MCF 10A (cell line): ENCODE data around the gene CDK12. TPM values are rescaled to one million over a fixed set of nuclear protein-coding genes. Genes with fewer than 3 reads are reported as not detected.
A peak's percentile ranks its signal among the peaks of the same experiment; 100 is the strongest.
"Not testable (repeated sequence)": the region's sequence is repeated elsewhere in the genome, so short reads cannot be mapped to it uniquely, and the experiment has no call there.

Source experiments
- Bru-seq: library from RNA; stranded (reverse); fragments of 400-500 nt; gene quantifications from one replicate; lab custom pipeline; 2021; lab: Mats Ljungman, UMichigan
- BruChase-seq, 2 experiments: library from RNA; stranded (reverse); fragments of 400-500 nt; gene quantifications; one replicate each; lab custom pipeline; 2021; lab: Mats Ljungman, UMichigan
- BruUV-seq: library from RNA; stranded (reverse); fragments of 400-500 nt; replicated peaks from 2 replicates; lab custom pipeline; 2021; lab: Mats Ljungman, UMichigan
- CTCF ChIA-PET: fragments of 300-600 bp; sonication (Branson Sonifier 250); formaldehyde crosslinking; extraction: SDS; loops from one replicate; lab custom pipeline; 2021; ENCODE audit warnings: antibody characterized with exemption, inconsistent platforms; lab: Yijun Ruan, JAX
- POLR2A ChIA-PET: fragments of 300-600, 350-650 bp; sonication (Branson Sonifier 250); formaldehyde crosslinking; extraction: SDS; loops from one replicate; lab custom pipeline; 2020; ENCODE audit warnings: antibody characterized with exemption, inconsistent platforms; lab: Yijun Ruan, JAX
- DNase-seq: peaks from one replicate; pipeline ENCODE4 v3.0.0-alpha.2; 2018; ENCODE audit not compliant: unreplicated experiment
- H3K27ac Mint-ChIP-seq: one replicate; pipeline ENCODE4 v1.8.0; 2022; ENCODE audit warnings: mild to moderate bottlenecking, low read depth, mixed read lengths; ENCODE audit not compliant: unreplicated experiment
- H3K27me3 Mint-ChIP-seq: one replicate; pipeline ENCODE4 v1.8.0; 2022; ENCODE audit warnings: mixed read lengths; ENCODE audit not compliant: insufficient read depth, unreplicated experiment
- H3K36me3 Mint-ChIP-seq: one replicate; pipeline ENCODE4 v1.8.0; 2022; ENCODE audit warnings: mild to moderate bottlenecking, moderate library complexity, mixed read lengths; ENCODE audit not compliant: insufficient read depth, unreplicated experiment
- H3K4me1 Mint-ChIP-seq: one replicate; pipeline ENCODE4 v1.8.0; 2022; ENCODE audit warnings: mixed read lengths; ENCODE audit not compliant: insufficient read depth, unreplicated experiment
- H3K4me3 Mint-ChIP-seq: one replicate; pipeline ENCODE4 v1.8.0; 2022; ENCODE audit warnings: mild to moderate bottlenecking, moderate library complexity, mixed read lengths; ENCODE audit not compliant: unreplicated experiment
- H3K9me3 Mint-ChIP-seq: one replicate; pipeline ENCODE4 v1.8.0; 2022; ENCODE audit warnings: mixed read lengths; ENCODE audit not compliant: unreplicated experiment
- intact Hi-C: fragments of 100-400 bp; cut with micrococcal nuclease; formaldehyde crosslinking; loops from 2 replicates; pipeline ENCODE4 v1.14.1; 2022
- long read RNA-seq: library from polyadenylated mRNA; stranded (forward); transcript quantifications from one replicate; pipeline ENCODE4 v2.0.0, GENCODE V29; 2022
- total RNA-seq: library from RNA; stranded (reverse); gene quantifications from 2 replicates; pipeline ENCODE4 v1.2.3, GENCODE V29; 2022
- TF ChIP-seq, protein P1 (sequence below): fragments of 200-600 bp; IDR thresholded peaks from one replicate; pipeline ENCODE4 v1.8.0; 2022; ENCODE audit warnings: antibody characterized with exemption, mild to moderate bottlenecking; ENCODE audit not compliant: unreplicated experiment

CDK12 gene
- total RNA-seq: 71.1 and 71.3 TPM in 2 replicates
- Bru-seq, nascent RNA: percentile 84 among the genes with signal in this experiment
- percentile 89 among the genes with signal in this experiment for BruChase-seq, experiment 1, labeled RNA remaining after a 6-hour chase
- percentile 88 among the genes with signal in this experiment for BruChase-seq, experiment 2, labeled RNA remaining after a 2-hour chase
- long read RNA-seq, full-length matches to known transcripts: 4 of 26 reads
- long read RNA-seq, partial matches to known transcripts: 9 of 26 reads
- long read RNA-seq, other reads (novel, unspliced or antisense): 13 of 26 reads

DNA sequence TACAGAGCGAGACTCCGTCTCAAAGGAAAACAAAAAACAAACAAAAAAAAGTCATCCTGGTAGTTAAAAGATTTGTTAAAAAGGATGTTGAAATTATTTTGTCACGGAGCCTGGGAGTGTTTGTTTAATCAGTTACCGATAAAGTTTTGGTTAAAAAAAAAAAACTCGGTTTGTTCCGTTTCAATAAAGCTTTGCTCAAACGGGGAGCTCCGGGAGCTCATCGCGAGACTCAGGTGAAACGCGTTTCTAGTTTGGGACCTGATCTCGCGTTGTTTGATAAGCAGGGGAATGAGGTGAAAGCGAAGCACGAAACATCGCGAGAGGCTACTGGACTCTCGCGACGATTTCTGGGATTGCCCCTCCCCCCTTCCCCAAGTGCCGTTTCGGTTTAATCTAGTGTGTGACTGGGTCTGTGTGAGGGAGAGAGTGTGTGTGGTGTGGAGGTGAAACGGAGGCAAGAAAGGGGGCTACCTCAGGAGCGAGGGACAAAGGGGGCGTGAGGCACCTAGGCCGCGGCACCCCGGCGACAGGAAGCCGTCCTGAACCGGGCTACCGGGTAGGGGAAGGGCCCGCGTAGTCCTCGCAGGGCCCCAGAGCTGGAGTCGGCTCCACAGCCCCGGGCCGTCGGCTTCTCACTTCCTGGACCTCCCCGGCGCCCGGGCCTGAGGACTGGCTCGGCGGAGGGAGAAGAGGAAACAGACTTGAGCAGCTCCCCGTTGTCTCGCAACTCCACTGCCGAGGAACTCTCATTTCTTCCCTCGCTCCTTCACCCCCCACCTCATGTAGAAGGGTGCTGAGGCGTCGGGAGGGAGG is at the start of gene CDK12:
CDK12 (plus strand) TSS at position 374 of the 813 bp plus-strand sequence. CDS start 586 bp downstream, outside the sequence.
- TSS peak; percentile 79 for BruUV-seq
- Mint-ChIP-seq H3K4me3 (peak within 1 kb of the TSS; percentile 89), H3K27ac (peak within 1 kb of the TSS; percentile 98), H3K27me3 (no peaks in the 10 kb centered on the region), H3K4me1 (peaks cover 6% of the 10 kb centered on the region), H3K36me3 (peaks cover 32% of the 10 kb centered on the region), H3K9me3 (peaks cover 7% of the 10 kb centered on the region)
- peak; percentile 100 for DNase-seq
- TF ChIP-seq, protein P1, sequence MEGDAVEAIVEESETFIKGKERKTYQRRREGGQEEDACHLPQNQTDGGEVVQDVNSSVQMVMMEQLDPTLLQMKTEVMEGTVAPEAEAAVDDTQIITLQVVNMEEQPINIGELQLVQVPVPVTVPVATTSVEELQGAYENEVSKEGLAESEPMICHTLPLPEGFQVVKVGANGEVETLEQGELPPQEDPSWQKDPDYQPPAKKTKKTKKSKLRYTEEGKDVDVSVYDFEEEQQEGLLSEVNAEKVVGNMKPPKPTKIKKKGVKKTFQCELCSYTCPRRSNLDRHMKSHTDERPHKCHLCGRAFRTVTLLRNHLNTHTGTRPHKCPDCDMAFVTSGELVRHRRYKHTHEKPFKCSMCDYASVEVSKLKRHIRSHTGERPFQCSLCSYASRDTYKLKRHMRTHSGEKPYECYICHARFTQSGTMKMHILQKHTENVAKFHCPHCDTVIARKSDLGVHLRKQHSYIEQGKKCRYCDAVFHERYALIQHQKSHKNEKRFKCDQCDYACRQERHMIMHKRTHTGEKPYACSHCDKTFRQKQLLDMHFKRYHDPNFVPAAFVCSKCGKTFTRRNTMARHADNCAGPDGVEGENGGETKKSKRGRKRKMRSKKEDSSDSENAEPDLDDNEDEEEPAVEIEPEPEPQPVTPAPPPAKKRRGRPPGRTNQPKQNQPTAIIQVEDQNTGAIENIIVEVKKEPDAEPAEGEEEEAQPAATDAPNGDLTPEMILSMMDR: no peak
- POLR2A ChIA-PET: interaction anchor here (0.6 to 6.8 kb wide), 35 partner anchors 9 to 822 kb away, joined by 3 to 228 read pairs (median 4); partner anchors contain the start of genes ERBB2, FBXL20, MED1 and NR1D1
- CTCF ChIA-PET: interaction anchor here (0.7 to 1.5 kb wide), 5 partner anchors 10 to 224 kb away, joined by 3 to 7 read pairs (median 3); partner anchors contain the start of gene MED1
- intact Hi-C loops: no loop called here

DNA sequence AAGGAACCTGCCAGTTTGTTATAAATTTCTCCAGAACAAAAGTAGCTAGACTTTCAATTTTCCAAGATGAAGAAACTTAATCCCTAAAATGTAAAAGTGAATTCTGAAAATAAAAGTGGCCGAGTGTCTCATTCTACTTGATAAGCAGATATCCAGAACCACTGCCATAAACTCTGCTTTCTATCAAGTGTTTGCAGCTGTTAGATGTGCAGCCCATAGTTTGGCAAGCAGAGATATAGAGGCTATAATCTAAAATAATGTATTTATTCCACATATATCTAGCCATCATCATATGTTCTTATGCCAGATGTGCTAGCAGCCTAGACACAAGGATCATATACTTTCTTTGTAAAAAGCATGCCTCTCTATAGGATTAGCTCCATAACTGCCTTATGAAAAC is 45.1 kb upstream of the CDK12 start:
- CTCF ChIA-PET: no interaction called here
- no peaks in the 10 kb centered on the region for H3K27me3 Mint-ChIP-seq
- no TSS peak for BruUV-seq
- DNase-seq: no peak
- POLR2A ChIA-PET: interaction anchor here (0.5 to 1.0 kb wide), 4 partner anchors 11 to 70 kb away, joined by 3 to 5 read pairs (median 3); partner anchors contain the start of gene FBXL20
- H3K9me3 Mint-ChIP-seq: no peaks in the 10 kb centered on the region
- no peak overlapping the region for H3K4me3 Mint-ChIP-seq
- intact Hi-C loops: no loop called here
- no peak overlapping the region for H3K27ac Mint-ChIP-seq
- H3K36me3 Mint-ChIP-seq: peaks cover 97% of the 10 kb centered on the region
- TF ChIP-seq, protein P1: no peak
- H3K4me1 Mint-ChIP-seq: no peaks in the 10 kb centered on the region

DNA sequence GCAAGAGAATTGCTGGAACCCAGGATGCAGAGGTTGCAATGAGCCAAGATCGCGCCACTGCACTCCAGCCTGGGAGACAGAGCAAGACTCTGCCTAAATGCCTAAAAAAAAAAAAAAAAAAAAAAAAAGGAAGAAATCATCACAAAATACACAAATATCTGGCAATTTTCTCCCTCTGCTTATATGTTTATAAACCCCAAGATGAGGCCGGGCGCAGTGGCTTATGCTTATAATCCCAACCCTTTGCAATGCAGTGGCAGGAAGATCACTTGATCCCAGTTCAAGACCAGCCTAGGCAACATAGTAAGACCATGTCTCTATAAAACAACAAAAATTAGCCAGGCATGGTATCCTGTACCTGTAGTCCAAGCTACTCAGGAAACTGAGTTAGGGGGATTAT is 31.7 kb upstream of the CDK12 start:
- BruUV-seq: no TSS peak
- intact Hi-C loops: no loop called here
- Mint-ChIP-seq H3K4me3 (no peak overlapping the region), H3K27ac (no peak overlapping the region), H3K36me3 (peaks cover 99% of the 10 kb centered on the region), H3K27me3 (no peaks in the 10 kb centered on the region), H3K9me3 (no peaks in the 10 kb centered on the region), H3K4me1 (no peaks in the 10 kb centered on the region)
- ChIA-PET POLR2A (interaction anchor here (0.6 kb wide), 1 partner anchor 45 kb away, joined by 3 read pairs; no protein-coding TSS in a partner anchor), CTCF (no interaction called here)
- no peak for DNase-seq
- TF ChIP-seq, protein P1: no peak

DNA sequence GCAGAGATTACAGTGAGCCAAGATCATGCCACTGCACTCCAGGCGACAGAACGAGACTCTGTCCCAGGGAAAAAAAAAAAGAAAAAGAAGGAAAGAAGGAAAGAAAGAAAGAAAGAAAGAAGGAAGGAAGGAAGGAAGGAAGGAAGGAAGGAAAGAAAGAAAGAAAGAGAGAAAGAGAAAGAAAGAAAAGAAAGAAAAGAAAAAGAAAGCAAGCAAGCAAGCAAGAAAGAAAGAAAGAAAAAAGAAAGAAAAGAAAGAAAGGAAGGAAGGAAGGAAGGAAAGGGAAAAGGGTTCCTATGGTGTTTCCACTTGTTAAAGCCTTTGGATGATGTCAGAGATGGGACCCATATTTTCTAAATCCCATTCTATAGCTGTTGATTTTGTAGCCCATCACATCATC is 21.4 kb upstream of the CDK12 start:
- H3K9me3 Mint-ChIP-seq, H3K27me3 Mint-ChIP-seq, BruUV-seq, DNase-seq, CTCF ChIA-PET, intact Hi-C loops, H3K4me1 Mint-ChIP-seq, H3K4me3 Mint-ChIP-seq, H3K27ac Mint-ChIP-seq: not testable (repeated sequence)
- POLR2A ChIA-PET: interaction anchor here (2.0 to 2.4 kb wide), 2 partner anchors 11 to 21 kb away, joined by 8 to 9 read pairs; partner anchors contain the start of genes CDK12 and MED1
- peaks cover 99% of the 10 kb centered on the region for H3K36me3 Mint-ChIP-seq
